Activated CD8-positive, alpha-beta memory T cell treated with anti-CD3 and anti-CD28 coated beads for 4 hours (primary cell): ENCODE measurements around the gene TMEM255B.

Experiments
- DNase-seq, 2 donors: peaks; one replicate each; pipeline ENCODE4 v3.0.0-alpha.2; 2020; ENCODE audit warnings: low read depth in 2 of 2

Gene TMEM255B

DNA sequence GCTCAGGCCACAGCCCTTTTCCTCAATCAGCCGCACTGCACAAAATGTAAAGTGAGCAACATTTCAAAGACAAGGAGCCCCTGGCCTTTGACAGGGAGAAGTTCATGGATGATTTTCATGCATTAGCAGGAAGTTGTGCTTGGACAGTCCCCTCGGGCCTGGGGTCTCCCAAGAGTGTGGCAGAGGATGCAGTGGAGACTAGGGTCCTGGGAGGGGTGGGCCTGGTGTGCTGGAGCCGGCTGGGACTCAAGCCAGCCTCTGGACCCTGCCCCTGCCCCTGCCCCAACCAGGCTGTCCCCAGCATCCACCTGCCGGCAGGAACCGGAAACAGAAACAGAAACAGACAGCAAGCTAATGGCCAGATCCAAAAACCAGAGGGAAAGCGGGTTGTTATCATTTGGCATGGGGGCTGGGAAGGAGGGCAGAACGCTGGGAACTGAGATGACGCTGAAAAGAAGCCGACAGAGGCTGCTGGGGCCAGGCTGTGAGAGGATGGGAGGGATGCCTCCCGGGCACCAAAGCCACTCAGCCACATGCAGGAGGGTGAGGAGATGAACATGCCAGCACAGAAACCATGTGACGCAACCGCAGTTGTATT is 102.5 kb downstream of the TMEM255B start:
- no peak for DNase-seq

DNA sequence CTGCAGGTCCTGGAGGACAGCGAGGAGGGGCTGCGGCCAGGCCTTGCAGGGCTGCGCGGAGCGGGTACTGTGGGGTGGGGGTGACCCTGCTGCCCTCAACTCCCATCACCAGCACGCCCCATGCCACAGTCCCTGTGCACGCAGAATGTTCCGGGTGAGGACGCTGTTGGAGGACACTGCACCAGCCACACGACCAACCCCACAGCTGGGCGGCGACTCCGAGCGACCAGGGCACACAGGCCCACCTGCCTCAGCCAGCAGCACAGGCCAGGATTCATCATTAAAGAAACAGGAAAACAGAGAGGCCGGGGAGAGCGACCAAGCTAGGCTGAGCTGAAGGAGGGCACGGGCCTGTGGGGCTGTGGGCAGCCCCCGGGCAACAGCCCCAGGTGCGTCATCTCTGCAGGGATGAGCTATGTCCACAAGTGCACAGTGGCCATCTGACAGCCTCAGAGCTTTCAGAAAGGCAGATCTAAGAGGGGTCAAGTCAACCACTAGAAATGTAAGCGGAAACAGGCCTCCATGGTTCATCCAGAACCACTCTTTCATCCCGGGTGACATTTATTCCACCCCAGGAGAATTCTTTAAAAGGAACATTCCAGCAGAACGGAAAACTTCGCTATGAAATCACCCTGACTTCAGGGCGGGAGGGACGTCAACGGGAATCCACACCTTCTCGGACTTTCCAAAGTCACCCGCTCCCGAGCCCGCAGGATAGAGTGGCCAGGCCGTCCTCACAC is 103.3 kb downstream of the TMEM255B start:
- no peak for DNase-seq

DNA sequence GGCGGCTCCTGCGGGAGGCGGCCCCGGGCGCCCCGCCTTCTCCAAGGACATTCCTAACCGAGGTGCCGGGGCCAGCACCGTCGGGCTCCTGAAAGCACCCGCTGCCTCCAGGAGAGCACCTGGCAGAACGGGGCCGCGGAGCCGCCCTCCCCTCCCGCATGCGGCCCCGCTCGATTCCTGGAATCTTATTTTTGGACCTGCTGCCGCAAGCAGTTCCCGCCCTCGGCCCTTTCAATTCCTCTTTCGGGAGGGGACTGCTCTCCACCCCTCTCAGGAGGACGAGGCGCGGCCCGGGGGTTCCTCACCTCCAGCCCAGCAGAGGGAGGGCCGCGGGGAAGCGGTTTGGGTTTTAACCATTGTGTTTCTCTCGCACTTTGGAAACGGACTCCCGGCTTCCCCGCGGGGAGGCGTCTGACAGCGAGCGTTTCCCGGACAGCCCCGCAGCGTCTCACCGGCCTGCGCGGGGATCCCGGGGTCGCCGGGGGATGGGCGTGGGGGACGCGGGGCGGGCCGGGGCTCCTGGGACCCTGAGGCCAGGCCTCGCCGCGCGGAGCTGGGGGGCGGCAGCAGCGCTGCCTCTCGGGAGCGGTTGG is 104.0 kb downstream of the TMEM255B start:
- DNase-seq: no peak

DNA sequence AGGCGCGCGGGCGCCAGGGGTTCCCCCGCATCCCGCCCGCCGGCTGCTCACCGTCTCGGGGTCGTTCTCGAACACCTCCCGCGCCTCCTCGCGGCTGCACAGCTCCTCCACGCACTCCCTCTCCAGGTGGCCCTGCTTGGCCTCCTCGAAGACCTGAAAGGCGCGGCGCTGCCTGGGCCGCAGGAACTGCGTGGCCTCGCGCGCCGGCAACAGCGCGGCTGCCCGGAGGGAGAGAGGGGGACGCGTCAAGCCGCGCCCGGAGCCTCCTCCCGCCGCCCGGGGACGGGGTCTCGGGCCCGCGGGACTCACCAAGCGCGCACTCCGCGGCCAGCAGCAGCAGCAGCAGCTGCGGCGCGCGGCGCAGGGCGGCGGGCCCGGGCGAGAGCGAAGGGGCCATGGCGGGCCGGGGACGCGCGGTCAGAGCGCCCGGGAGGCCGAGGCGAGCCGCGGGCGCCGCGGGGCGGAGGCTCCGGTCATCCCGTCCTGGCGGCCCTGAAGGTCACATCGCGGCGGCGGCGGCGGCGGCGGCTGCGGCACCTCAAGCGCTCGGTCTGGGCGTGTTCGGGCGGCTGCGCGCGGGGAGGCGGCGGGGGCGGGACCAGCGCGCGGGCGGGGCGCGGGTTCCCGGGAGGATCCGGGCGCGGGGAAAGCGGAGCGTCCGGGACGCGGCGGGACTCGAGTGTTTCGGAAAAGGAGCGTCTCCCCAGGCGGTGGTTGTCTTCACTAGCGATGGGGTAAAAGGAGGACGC is 104.7 kb downstream of the TMEM255B start, which contains the start of gene GAS6:
Gene GAS6 (minus strand): TSS at position 553 of the 749 bp plus-strand sequence. CDS start 156 bp downstream, at position 397.
- no peak for DNase-seq

DNA sequence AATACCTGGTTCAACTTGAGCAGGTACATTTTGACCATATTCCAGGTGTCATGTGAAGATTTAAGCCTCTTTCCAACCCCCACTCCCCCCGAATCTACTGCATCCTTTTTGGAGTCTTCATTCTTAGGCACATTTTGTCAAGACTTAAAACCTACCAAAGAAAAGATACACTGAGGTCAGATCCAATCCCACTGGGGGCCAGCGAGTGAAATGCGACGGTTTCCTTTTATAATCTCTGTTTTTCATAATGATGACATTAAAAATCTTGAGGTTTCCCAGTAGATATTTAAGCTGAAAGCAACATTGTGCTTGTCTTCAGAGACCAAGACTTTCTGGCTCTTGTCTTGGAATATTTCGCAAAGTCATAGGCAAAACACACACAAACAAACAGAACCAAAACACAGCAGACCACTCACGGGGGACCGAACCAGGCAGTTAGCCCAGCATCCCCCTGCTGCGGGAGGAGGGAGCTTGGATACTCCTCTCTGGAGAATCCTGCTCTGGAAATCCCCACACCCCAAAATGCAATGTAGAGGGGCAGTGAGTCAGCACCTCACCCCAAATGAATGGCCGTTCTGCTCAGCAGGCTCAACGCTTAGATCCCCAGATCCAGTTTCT is 105.4 kb downstream of the TMEM255B start:
- no peak for DNase-seq

DNA sequence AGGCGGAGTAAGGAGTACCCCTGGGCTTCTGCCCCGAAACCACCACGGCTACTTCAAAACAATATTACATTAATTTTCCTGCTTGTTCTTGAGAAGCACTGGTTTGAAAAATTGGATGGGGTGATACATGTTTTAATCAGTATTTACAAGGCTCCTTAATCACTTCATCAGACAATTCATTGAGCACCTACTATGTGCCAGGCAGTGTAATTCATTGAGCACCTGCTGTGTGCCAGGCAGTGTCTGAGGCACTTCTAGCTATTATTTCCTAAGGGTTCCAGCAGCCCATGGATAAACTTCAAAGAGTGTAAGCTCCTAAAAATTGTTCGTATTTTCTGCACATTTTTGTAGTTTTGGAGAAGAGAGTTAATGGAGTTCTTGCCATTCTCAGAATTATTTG is 106.4 kb downstream of the TMEM255B start:
- no peak for DNase-seq
